Smooth muscle cell of the coronary artery (primary cell): ENCODE data around the gene SALL2. TPM values are rescaled to one million over a fixed set of nuclear protein-coding genes. Genes with fewer than 3 reads are reported as not detected.

Experiments used
- total RNA-seq: library from RNA; depleted of rRNA; stranded (reverse); fragments of >200 nt; gene quantifications from 2 replicates; pipeline ENCODE4 v1.2.3, GENCODE V29; 2014; ENCODE audit warnings: low replicate concordance

Gene SALL2
- total RNA-seq, result 2.0 and 2.9 TPM in 2 replicates

GRCh38 chr14:21525962-21526671 is at the start of gene SALL2:
Gene SALL2, minus strand, starts transcription at chr14:21526346. Its CDS starts 219 bp downstream, at chr14:21526127.

DNA sequence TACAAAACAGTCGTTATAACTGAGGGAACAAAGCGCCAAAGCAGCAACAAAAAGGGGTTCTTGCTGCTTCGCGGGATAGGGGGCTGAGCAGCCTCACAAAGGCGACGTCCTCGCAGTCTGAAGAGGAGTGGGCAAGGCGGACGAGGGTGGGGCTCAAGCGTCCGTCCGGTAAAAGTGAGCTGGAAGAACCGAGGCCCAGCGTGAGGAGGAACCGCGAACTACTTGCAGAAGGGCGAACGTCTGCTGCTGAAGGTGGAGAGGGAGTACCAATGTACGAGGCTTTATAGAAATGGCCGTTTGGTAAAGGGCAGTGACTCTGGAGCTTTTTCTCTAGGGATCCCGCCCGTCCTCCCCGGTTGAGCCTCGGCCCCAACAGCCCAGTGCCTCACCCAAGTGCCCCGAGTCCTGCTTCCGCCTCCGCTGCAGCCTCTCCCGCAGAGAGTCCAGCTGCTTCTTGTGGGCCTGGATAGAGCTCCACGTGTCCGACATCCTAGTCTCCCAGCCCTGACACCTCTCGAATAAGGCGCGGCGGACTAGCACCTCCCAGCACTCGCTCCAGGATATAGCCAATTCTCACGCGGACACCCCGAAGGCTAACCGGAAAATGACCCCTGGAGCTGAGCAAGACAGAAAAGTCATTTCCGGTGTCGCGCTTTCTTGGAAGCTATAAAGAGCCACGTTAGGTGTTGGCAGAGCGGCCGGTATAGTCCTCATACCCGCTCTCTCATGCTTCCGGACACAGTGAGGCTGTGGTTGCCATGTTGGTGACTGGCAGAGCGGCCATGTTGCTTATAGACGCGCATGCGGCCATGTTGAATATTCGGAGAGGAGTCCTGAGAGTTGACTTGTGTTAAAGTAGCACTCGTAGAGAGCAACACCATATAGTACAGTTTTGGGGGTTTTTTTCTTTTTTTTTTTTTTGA is 15.2 kb downstream of the SALL2 start, which contains the start of gene METTL3:
Gene METTL3, minus strand, starts transcription at position 606 of the 923 bp plus-strand sequence. Its CDS starts 117 bp downstream, at position 489.

GRCh38 chr14:21476925-21477681 is 49.0 kb downstream of the SALL2 start, which contains the start of the genes RAB2B and TOX4:
Gene RAB2B, minus strand, starts transcription at chr14:21476959. Its CDS starts 87 bp downstream, at chr14:21476872.
Gene TOX4, plus strand, starts transcription at chr14:21477195. Its CDS starts 84 bp downstream, at chr14:21477279.

Other genes with a start within 250 kb of the SALL2 start
- under 0.01 TPM in 1 of 2 replicates, not detected in the other for gene RPGRIP1, start 246.3 kb downstream of the SALL2 start, total RNA-seq
- 59.1 and 84.8 TPM in 2 replicates for gene SUPT16H, start 142.3 kb downstream of the SALL2 start, total RNA-seq
- gene CHD8, start 70.2 kb downstream of the SALL2 start, total RNA-seq, result 41.4 and 44.1 TPM in 2 replicates
- 24.8 and 30.1 TPM in 2 replicates for gene RAB2B, start 49.4 kb downstream of the SALL2 start, total RNA-seq
- gene TOX4, start 49.2 kb downstream of the SALL2 start, total RNA-seq, result 21.1 and 23.2 TPM in 2 replicates
- 48.4 and 68.7 TPM in 2 replicates for gene METTL3, start 15.0 kb downstream of the SALL2 start, total RNA-seq
- gene OR10G3, start 53.7 kb upstream of the SALL2 start, total RNA-seq, result not detected in 2 replicates
- gene OR10G2, start 108.6 kb upstream of the SALL2 start, total RNA-seq, result not detected in 2 replicates
- not detected in 2 replicates for gene OR4E2, start 127.5 kb upstream of the SALL2 start, total RNA-seq
- gene OR4E1, start 147.5 kb upstream of the SALL2 start, total RNA-seq, result not detected in 2 replicates